Neural progenitor cell (in vitro differentiated cells): ENCODE measurements around the gene ACOT2. TPM values are rescaled to one million over a fixed set of nuclear protein-coding genes. Genes with fewer than 3 reads are reported as not detected.

Experiments
- DNase-seq: peaks from one replicate; pipeline ENCODE4 v3.0.0-alpha.2; 2016; ENCODE audit warnings: low spot score
- H2AFZ ChIP-seq: fragments of 200-600 bp; sonication (generic); replicated peaks from 2 replicates; pipeline ENCODE4 v1.6.1; 2016; ENCODE audit warnings: antibody characterized with exemption
- H3F3A ChIP-seq: fragments of 200-600 bp; sonication (generic); 2 replicates; pipeline ENCODE4 v1.6.1; 2016; ENCODE audit warnings: antibody characterized with exemption, low read depth
- H3K27ac ChIP-seq: fragments of 200-600 bp; sonication (generic); 2 replicates; pipeline ENCODE4 v1.5.1; 2016; ENCODE audit warnings: mild to moderate bottlenecking
- H3K27me3 ChIP-seq: fragments of 200-600 bp; sonication (generic); 2 replicates; pipeline ENCODE4 v1.6.1; 2016; ENCODE audit warnings: mild to moderate bottlenecking, moderate library complexity
- H3K36me3 ChIP-seq: fragments of 200-600 bp; sonication (generic); 2 replicates; pipeline ENCODE4 v1.5.1; 2016
- H3K4me1 ChIP-seq: fragments of 200-600 bp; sonication (generic); 2 replicates; pipeline ENCODE4 v1.6.1; 2016; ENCODE audit warnings: mixed run types
- H3K4me2 ChIP-seq: fragments of 200-600 bp; sonication (generic); 2 replicates; pipeline ENCODE4 v1.6.1; 2016
- H3K4me3 ChIP-seq: fragments of 200-600 bp; sonication (generic); 2 replicates; pipeline ENCODE4 v1.5.1; 2016
- H3K79me2 ChIP-seq: fragments of 200-600 bp; sonication (generic); 2 replicates; pipeline ENCODE4 v1.6.1; 2016; ENCODE audit warnings: low read depth
- H3K9ac ChIP-seq: fragments of 200-600 bp; sonication (generic); 2 replicates; pipeline ENCODE4 v1.6.1; 2016
- H3K9me3 ChIP-seq: fragments of 200-600 bp; sonication (generic); 2 replicates; pipeline ENCODE4 v1.5.1; 2016; ENCODE audit warnings: low read depth
- H4K20me1 ChIP-seq: fragments of 200-600 bp; sonication (generic); 2 replicates; pipeline ENCODE4 v1.6.1; 2016; ENCODE audit warnings: low read depth
- H3K27ac Mint-ChIP-seq: 3 replicates; pipeline ENCODE4 v1.8.0; 2021; ENCODE audit warnings: mixed read lengths
- H3K27me3 Mint-ChIP-seq: 2 replicates; pipeline ENCODE4 v1.8.0; 2022; ENCODE audit warnings: low read depth, mild to moderate bottlenecking, inconsistent platforms, moderate library complexity, mixed read lengths; ENCODE audit not compliant: insufficient read depth
- H3K36me3 Mint-ChIP-seq: 3 replicates; pipeline ENCODE4 v1.8.0; 2021; ENCODE audit warnings: mixed read lengths
- H3K4me1 Mint-ChIP-seq: 3 replicates; pipeline ENCODE4 v1.8.0; 2021; ENCODE audit warnings: mixed read lengths
- H3K4me3 Mint-ChIP-seq: 3 replicates; pipeline ENCODE4 v1.8.0; 2021; ENCODE audit warnings: mild to moderate bottlenecking, moderate library complexity, mixed read lengths
- H3K9me3 Mint-ChIP-seq: 3 replicates; pipeline ENCODE4 v1.8.0; 2020; ENCODE audit warnings: mixed read lengths
- CTCF ChIP-seq: fragments of 200-600 bp; sonication (generic); IDR thresholded peaks from 2 replicates; pipeline ENCODE4 v1.5.1; 2017; ENCODE audit warnings: antibody characterized with exemption, mild to moderate bottlenecking
- EZH2 ChIP-seq: fragments of 200-600 bp; sonication (generic); IDR thresholded peaks from 2 replicates; pipeline ENCODE4 v1.6.1; 2017; ENCODE audit warnings: antibody characterized with exemption, mild to moderate bottlenecking, moderate library complexity
- EZH2phosphoT487 ChIP-seq: fragments of 200-600 bp; sonication (generic); IDR thresholded peaks from 2 replicates; pipeline ENCODE4 v1.6.1; 2017; ENCODE audit warnings: antibody characterized with exemption
- total RNA-seq: library from RNA; depleted of rRNA; stranded (reverse); fragments of >200 nt; gene quantifications from 2 replicates; pipeline ENCODE4 v1.2.3, GENCODE V29; 2015; ENCODE audit warnings: low replicate concordance

ACOT2 gene
- total RNA-seq, 1 donor from 2014 or later, result 1.1 TPM

DNA sequence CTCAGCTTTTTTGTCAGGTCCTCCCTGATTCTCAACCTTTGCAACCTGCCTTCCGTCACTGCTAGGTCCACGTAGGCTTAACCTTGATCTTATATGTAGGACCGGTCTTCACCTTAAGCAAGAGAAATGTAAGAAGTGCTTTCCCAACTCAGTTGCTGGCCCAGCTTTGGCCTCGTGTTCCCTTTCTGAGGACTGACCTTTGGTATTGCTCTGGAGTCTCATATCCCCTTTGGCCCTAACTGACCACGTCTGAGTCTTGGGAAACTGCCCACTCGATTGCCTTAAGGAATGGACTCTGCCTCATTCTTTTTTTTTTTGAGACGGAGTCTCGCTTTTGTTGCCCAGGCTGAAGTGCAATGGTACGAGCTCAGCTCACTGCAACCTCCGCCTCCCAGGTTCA, 51.3 kb downstream of the ACOT2 start:
- Histone ChIP-seq H3K27ac (no peak overlapping the region), H2AFZ (no peak overlapping the region), H3K4me1 (no peaks in the 10 kb centered on the region), H3K9me3 (no peaks in the 10 kb centered on the region), H3K4me3 (no peak overlapping the region), H3K36me3 (no peaks in the 10 kb centered on the region), H3K79me2 (no peaks in the 10 kb centered on the region), H4K20me1 (no peaks in the 10 kb centered on the region), H3K4me2 (no peak overlapping the region), H3F3A (no peaks in the 10 kb centered on the region), H3K9ac (no peak overlapping the region), H3K27me3 (peaks cover 54% of the 10 kb centered on the region)
- Mint-ChIP-seq H3K27ac (no peak overlapping the region), H3K36me3 (no peaks in the 10 kb centered on the region), H3K9me3 (no peaks in the 10 kb centered on the region), H3K27me3 (no peaks in the 10 kb centered on the region), H3K4me3 (no peak overlapping the region), H3K4me1 (peaks cover 4% of the 10 kb centered on the region)
- TF ChIP-seq CTCF (no peak), EZH2 (no peak), EZH2phosphoT487 (no peak)
- DNase-seq, result no peak

- Mint-ChIP-seq H3K36me3 (no peaks in the 10 kb centered on the region), H3K4me1 (no peaks in the 10 kb centered on the region), H3K27ac (no peak overlapping the region), H3K27me3 (no peaks in the 10 kb centered on the region), H3K4me3 (no peak overlapping the region), H3K9me3 (no peaks in the 10 kb centered on the region)
- Histone ChIP-seq H3K27ac (no peak overlapping the region), H3K9me3 (no peaks in the 10 kb centered on the region), H3K9ac (no peak overlapping the region), H3K4me3 (no peak overlapping the region), H3K4me1 (no peaks in the 10 kb centered on the region), H3K27me3 (peaks cover 21% of the 10 kb centered on the region), H3F3A (no peaks in the 10 kb centered on the region), H4K20me1 (no peaks in the 10 kb centered on the region), H3K4me2 (no peak overlapping the region), H2AFZ (no peak overlapping the region), H3K79me2 (no peaks in the 10 kb centered on the region), H3K36me3 (no peaks in the 10 kb centered on the region)
- no peak for DNase-seq
- TF ChIP-seq EZH2, result no peak
- TF ChIP-seq CTCF, result no peak
- no peak for TF ChIP-seq EZH2phosphoT487
These were observed 54.6 kb downstream of the ACOT2 start for GRCh38 chr14:73623504-73624054.

Other genes starting within 250 kb of the ACOT2 start
- 33.5 and 37.2 TPM in 2 replicates for gene NUMB, start 110.7 kb upstream of the ACOT2 start, total RNA-seq
- gene RIOX1, start 78.3 kb upstream of the ACOT2 start, total RNA-seq, result 14.9 and 28.8 TPM in 2 replicates
- 0.31 and 0.94 TPM in 2 replicates for gene ACOT1, start 32.1 kb upstream of the ACOT2 start, total RNA-seq
- gene HEATR4, start 10.3 kb upstream of the ACOT2 start, total RNA-seq, result 0.06 TPM in 1 of 2 replicates, not detected in the other
- gene ACOT4, start 22.7 kb downstream of the ACOT2 start, total RNA-seq, result 0.65 TPM in 1 of 2 replicates, not detected in the other
- gene ACOT6, start 43.3 kb downstream of the ACOT2 start, total RNA-seq, result not detected in 2 replicates
- gene DNAL1, start 75.8 kb downstream of the ACOT2 start, total RNA-seq, result 11.7 and 29.4 TPM in 2 replicates
- gene PNMA1, start 145.2 kb downstream of the ACOT2 start, total RNA-seq, result 25.9 and 37.3 TPM in 2 replicates